Prostate gland (tissue), 2 donors: ENCODE measurements around the gene ACOT8.

Source experiments
- POLR2A ChIP-seq: fragments of 450-650 bp; IDR thresholded peaks from one replicate; pipeline ENCODE4 v1.6.1; 2016; ENCODE audit warnings: antibody characterized with exemption, mild to moderate bottlenecking
- POLR2AphosphoS5 ChIP-seq: sonication (generic); formaldehyde crosslinking; IDR thresholded peaks from one replicate; pipeline ENCODE4 v1.6.1; 2017; ENCODE audit warnings: antibody characterized with exemption
- TF ChIP-seq, protein P1 (sequence below), 4 experiments: fragments of 200-600 bp in 2 of 4; fragments of 450-650 bp in 2 of 4; sonication (generic) in 2 of 4; IDR thresholded peaks; 1 replicate in 3 of 4; 2 replicates in 1 of 4; pipeline ENCODE4 v1.5.1; 2016 to 2019; ENCODE audit warnings: antibody characterized with exemption in 4 of 4, mild to moderate bottlenecking in 2 of 4, moderate library complexity in 2 of 4

DNA sequence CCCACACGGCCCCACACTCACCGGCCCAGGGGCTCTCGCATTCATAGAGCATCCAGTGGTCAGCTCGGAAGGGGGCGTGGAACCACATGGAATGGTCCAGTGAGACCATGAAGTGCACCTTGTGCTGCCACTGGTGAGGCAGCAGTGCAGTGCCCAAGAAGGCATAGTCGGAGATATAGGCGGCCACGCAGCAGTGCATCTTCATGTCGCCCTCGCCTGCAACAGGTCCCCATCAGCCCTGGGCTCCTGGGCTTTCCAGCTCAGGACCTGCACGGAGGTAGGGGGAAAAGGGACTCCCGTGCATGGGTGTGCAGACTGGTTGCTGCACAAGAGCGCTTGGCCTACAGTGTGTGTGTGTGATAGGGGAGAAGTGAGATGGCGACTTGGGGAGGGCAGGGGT is 13.7 kb downstream of the ACOT8 start:
- TF ChIP-seq POLR2A (no peak), POLR2AphosphoS5 (no peak)
- TF ChIP-seq, protein P1, sequence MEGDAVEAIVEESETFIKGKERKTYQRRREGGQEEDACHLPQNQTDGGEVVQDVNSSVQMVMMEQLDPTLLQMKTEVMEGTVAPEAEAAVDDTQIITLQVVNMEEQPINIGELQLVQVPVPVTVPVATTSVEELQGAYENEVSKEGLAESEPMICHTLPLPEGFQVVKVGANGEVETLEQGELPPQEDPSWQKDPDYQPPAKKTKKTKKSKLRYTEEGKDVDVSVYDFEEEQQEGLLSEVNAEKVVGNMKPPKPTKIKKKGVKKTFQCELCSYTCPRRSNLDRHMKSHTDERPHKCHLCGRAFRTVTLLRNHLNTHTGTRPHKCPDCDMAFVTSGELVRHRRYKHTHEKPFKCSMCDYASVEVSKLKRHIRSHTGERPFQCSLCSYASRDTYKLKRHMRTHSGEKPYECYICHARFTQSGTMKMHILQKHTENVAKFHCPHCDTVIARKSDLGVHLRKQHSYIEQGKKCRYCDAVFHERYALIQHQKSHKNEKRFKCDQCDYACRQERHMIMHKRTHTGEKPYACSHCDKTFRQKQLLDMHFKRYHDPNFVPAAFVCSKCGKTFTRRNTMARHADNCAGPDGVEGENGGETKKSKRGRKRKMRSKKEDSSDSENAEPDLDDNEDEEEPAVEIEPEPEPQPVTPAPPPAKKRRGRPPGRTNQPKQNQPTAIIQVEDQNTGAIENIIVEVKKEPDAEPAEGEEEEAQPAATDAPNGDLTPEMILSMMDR (IDR thresholded peaks at IDR 0.05), result no peak
